KMS-11 (cell line): Measurements from ENCODE around the gene EFNA3.
A peak's percentile ranks its signal among the peaks of the same experiment; 100 is the strongest.

Source experiments
- H2AFZ ChIP-seq: fragments of 200-600 bp; sonication (generic); 2 replicates; pipeline ENCODE4 v1.6.1; 2016; ENCODE audit warnings: antibody characterized with exemption, mixed run types, low read depth
- H3K27ac ChIP-seq: fragments of 200-600 bp; sonication (generic); 2 replicates; pipeline ENCODE4 v1.6.1; 2016; ENCODE audit warnings: mild to moderate bottlenecking, mixed run types
- H3K27me3 ChIP-seq: fragments of 200-600 bp; sonication (generic); 2 replicates; pipeline ENCODE4 v1.6.1; 2017; ENCODE audit warnings: mild to moderate bottlenecking, low read depth, mixed run types, moderate library complexity; ENCODE audit not compliant: insufficient read depth
- H3K36me3 ChIP-seq: fragments of 200-600 bp; sonication (generic); 2 replicates; pipeline ENCODE4 v1.6.1; 2017; ENCODE audit warnings: mild to moderate bottlenecking, mixed run types; ENCODE audit not compliant: insufficient read depth
- H3K4me1 ChIP-seq: fragments of 200-600 bp; sonication (generic); 2 replicates; pipeline ENCODE4 v1.6.1; 2016; ENCODE audit warnings: mild to moderate bottlenecking, low read depth, mixed run types; ENCODE audit not compliant: poor library complexity, severe bottlenecking
- H3K4me2 ChIP-seq: fragments of 200-600 bp; sonication (generic); 2 replicates; pipeline ENCODE4 v1.7.0; 2016; ENCODE audit warnings: mild to moderate bottlenecking, mixed run types
- H3K4me3 ChIP-seq: fragments of 200-600 bp; sonication (generic); IDR thresholded peaks from 2 replicates; pipeline ENCODE4 v1.6.1; 2017; ENCODE audit warnings: low read depth, low read length, mixed read lengths; ENCODE audit not compliant: insufficient read depth
- H3K79me2 ChIP-seq: fragments of 200-600 bp; sonication (generic); 2 replicates; pipeline ENCODE4 v1.6.1; 2016; ENCODE audit warnings: low read depth, mixed run types; ENCODE audit not compliant: insufficient read depth
- H3K9ac ChIP-seq: fragments of 200-600 bp; sonication (generic); 2 replicates; pipeline ENCODE4 v1.6.1; 2016; ENCODE audit warnings: mild to moderate bottlenecking, mixed run types
- H4K20me1 ChIP-seq: fragments of 200-600 bp; sonication (generic); 2 replicates; pipeline ENCODE4 v1.6.1; 2016; ENCODE audit warnings: mild to moderate bottlenecking, mixed run types; ENCODE audit not compliant: insufficient read depth
- TF ChIP-seq, protein P1 (sequence below): fragments of 200-600 bp; sonication (generic); conservative IDR thresholded peaks from 2 replicates; pipeline ENCODE4 v1.6.1; 2017; ENCODE audit warnings: low read depth, mild to moderate bottlenecking, antibody characterized with exemption, low read length, moderate library complexity, mixed read lengths

Gene EFNA3

DNA sequence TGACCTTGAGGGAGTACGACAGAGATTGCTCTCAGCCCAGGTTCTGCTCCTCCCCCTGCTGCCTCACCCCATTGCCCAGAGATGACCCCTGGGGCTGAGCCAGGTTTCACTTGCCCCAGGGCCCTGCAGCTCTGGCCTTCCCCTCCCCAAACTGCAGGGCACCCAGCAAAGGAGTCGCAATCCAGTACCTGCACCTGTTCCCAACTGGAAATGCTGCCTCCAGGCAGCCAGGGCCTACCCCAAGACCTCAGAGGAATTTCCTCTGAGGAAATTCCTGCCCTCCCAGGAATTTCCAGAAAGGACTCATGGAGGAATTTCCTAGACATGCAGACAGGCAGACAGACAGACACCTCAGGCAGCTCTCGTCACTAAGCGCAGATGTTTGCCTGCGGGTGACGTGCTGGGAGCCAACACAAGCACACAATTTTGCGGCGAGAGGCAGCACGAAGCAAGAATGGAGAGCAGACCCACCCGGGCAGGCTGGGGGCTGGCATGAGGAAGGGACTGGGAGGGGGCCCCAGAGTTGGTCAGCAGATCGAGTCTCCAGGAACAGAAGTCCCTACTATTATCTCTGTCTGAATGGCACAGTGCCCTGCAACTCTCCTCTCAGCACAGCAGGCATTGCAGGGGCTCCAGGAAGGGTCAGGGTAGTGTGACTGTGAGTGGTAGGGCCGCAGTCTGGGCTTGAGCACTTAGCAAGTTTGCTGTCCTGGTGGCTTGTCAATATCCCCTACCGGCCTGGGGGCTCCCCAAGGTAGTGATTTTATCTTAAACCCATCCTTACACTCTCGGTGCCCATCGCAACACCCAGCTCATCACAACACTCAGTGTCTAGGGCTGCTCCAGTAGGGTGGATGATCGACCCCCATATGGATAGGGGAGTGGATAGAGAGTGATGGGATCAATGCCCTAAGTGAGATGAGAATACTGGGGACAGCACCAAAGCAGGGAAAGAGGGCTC lies 46.1 kb downstream of the EFNA3 start:
- H3K27me3 ChIP-seq: peaks cover 100% of the 10 kb centered on the region
- no peak overlapping the region for H2AFZ ChIP-seq
- no peak overlapping the region for H3K4me3 ChIP-seq
- no peak overlapping the region for H3K9ac ChIP-seq
- H3K27ac ChIP-seq: no peak overlapping the region
- no peaks in the 10 kb centered on the region for H3K79me2 ChIP-seq
- H3K4me2 ChIP-seq: no peak overlapping the region
- peaks cover 26% of the 10 kb centered on the region for H3K4me1 ChIP-seq
- H4K20me1 ChIP-seq: no peaks in the 10 kb centered on the region
- H3K36me3 ChIP-seq: no peaks in the 10 kb centered on the region
- TF ChIP-seq, protein P1, sequence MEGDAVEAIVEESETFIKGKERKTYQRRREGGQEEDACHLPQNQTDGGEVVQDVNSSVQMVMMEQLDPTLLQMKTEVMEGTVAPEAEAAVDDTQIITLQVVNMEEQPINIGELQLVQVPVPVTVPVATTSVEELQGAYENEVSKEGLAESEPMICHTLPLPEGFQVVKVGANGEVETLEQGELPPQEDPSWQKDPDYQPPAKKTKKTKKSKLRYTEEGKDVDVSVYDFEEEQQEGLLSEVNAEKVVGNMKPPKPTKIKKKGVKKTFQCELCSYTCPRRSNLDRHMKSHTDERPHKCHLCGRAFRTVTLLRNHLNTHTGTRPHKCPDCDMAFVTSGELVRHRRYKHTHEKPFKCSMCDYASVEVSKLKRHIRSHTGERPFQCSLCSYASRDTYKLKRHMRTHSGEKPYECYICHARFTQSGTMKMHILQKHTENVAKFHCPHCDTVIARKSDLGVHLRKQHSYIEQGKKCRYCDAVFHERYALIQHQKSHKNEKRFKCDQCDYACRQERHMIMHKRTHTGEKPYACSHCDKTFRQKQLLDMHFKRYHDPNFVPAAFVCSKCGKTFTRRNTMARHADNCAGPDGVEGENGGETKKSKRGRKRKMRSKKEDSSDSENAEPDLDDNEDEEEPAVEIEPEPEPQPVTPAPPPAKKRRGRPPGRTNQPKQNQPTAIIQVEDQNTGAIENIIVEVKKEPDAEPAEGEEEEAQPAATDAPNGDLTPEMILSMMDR: no peak

- no peak overlapping the region for H3K9ac ChIP-seq
- H3K27ac ChIP-seq: no peak overlapping the region
- no peak overlapping the region for H3K4me2 ChIP-seq
- TF ChIP-seq, protein P1: no peak
- H4K20me1 ChIP-seq: no peaks in the 10 kb centered on the region
- H3K27me3 ChIP-seq: peaks cover 92% of the 10 kb centered on the region
- H3K36me3 ChIP-seq: no peaks in the 10 kb centered on the region
- H3K4me3 ChIP-seq: no peak overlapping the region
- peaks cover 26% of the 10 kb centered on the region for H3K4me1 ChIP-seq
- H3K79me2 ChIP-seq: no peaks in the 10 kb centered on the region
- H2AFZ ChIP-seq: no peak overlapping the region
Observed at GRCh38 chr1:155125511-155125945, 46.9 kb downstream of the EFNA3 start.

- TF ChIP-seq, protein P1: no peak
- H3K9ac ChIP-seq: no peak overlapping the region
- peaks cover 26% of the 10 kb centered on the region for H3K4me1 ChIP-seq
- no peak overlapping the region for H3K27ac ChIP-seq
- H4K20me1 ChIP-seq: no peaks in the 10 kb centered on the region
- H2AFZ ChIP-seq: no peak overlapping the region
- H3K36me3 ChIP-seq: no peaks in the 10 kb centered on the region
- no peak overlapping the region for H3K4me3 ChIP-seq
- H3K27me3 ChIP-seq: peaks cover 87% of the 10 kb centered on the region
- no peaks in the 10 kb centered on the region for H3K79me2 ChIP-seq
- no peak overlapping the region for H3K4me2 ChIP-seq
Observed at GRCh38 chr1:155125946-155126555, 47.4 kb downstream of the EFNA3 start.

GRCh38 chr1:155126556-155127104 lies 48.0 kb downstream of the EFNA3 start:
- H3K4me1 ChIP-seq: peaks cover 26% of the 10 kb centered on the region
- TF ChIP-seq, protein P1: no peak
- no peak overlapping the region for H3K27ac ChIP-seq
- no peaks in the 10 kb centered on the region for H4K20me1 ChIP-seq
- no peak overlapping the region for H3K9ac ChIP-seq
- H3K4me2 ChIP-seq: peak overlapping the region; percentile 89
- peak overlapping the region; percentile 88 for H3K4me3 ChIP-seq
- H3K27me3 ChIP-seq: peaks cover 81% of the 10 kb centered on the region
- H2AFZ ChIP-seq: peak overlapping the region; percentile 72; the same call in 1 of the 2 replicates
- no peaks in the 10 kb centered on the region for H3K79me2 ChIP-seq
- no peaks in the 10 kb centered on the region for H3K36me3 ChIP-seq
